ENCODE results near the gene MYD88. TPM values are rescaled to one million over a fixed set of nuclear protein-coding genes. Genes with fewer than 3 reads are reported as not detected.

MYD88 gene
- total and polyA plus RNA-seq, 9 of the 15 experiments (the other 6 are each of a cell fraction or from before 2014, with no cell fraction given), result 3.2 to 47.3 (median 27.6) TPM

GRCh38 chr3:38101811-38102443 is 36.5 kb upstream of the MYD88 start:
- no peak overlapping the region for H3K4me3 ChIP-seq
- no peak for TF ChIP-seq MTA1 (IDR thresholded peaks at IDR 0.05; ENCODE audit: borderline replicate concordance)
- TF ChIP-seq, protein P1, sequence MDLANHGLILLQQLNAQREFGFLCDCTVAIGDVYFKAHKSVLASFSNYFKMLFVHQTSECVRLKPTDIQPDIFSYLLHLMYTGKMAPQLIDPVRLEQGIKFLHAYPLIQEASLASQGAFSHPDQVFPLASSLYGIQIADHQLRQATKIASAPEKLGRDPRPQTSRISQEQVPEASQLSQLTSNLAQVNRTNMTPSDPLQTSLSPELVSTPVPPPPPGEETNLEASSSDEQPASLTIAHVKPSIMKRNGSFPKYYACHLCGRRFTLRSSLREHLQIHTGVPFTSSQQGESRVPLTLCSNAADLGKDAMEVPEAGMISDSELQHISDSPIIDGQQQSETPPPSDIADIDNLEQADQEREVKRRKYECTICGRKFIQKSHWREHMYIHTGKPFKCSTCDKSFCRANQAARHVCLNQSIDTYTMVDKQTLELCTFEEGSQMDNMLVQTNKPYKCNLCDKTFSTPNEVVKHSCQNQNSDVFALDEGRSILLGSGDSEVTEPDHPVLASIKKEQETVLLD (IDR thresholded peaks at IDR 0.05), result no peak
- TF ChIP-seq KDM1A (IDR thresholded peaks at IDR 0.05), result peak; percentile 40 to 55; a peak in 1 of 4 replicates
- peak in 1 of 2 experiments; percentile 56; a peak in 1 of 4 replicates for TF ChIP-seq RCOR1 (IDR thresholded peaks at IDR 0.05; ENCODE audit: borderline replicate concordance in 1 of 2, low read depth in 2 of 2, low read length in 2 of 2)
- TF ChIP-seq GMEB1 (CRISPR knock-in tag; IDR thresholded peaks at IDR 0.05), result no peak
- ChIA-PET CTCF (ENCODE audit: low intra/inter-chr PET ratio) (no interaction called here), POLR2A (interaction anchor here (0.5 kb wide), 1 partner anchor 18 kb away, joined by 3 read pairs; no protein-coding TSS in a partner anchor)
- DNase-seq (ENCODE audit: extremely low read depth in 1 of 4, low spot score in 3 of 4) (no peak), ATAC-seq (no peak; the same call in 2 of the 3 replicates), FAIRE-seq (no peak)
- WGBS (ENCODE audit: insufficient coverage, low coverage, missing lambda C conversion rate), result 2% methylated on average over 6 of the region's 6 CpGs
- H3K4me1 ChIP-seq (replicated peaks in 1 of 2; ENCODE audit: control insufficient read depth in 2 of 2, insufficient read depth in 2 of 2, low read length in 2 of 2), result no peaks in the 10 kb centered on the region
- H3K9me3 ChIP-seq (replicated peaks; ENCODE audit: control insufficient read depth, insufficient read depth, low read depth, low read length), result no peaks in the 10 kb centered on the region
- H3K36me3 ChIP-seq (ENCODE audit: control insufficient read depth, insufficient read depth, low read length), result no peaks in the 10 kb centered on the region
- in situ Hi-C loops (cut with MboI), result no loop called here
- H3K9ac ChIP-seq (ENCODE audit: insufficient read depth in 1 of 2, low read depth in 2 of 2, low read length in 2 of 2), result no peak overlapping the region
- intact Hi-C loops (cut with micrococcal nuclease), result no loop called here
- H3K9me1 ChIP-seq (ENCODE audit: control insufficient read depth, insufficient read depth, low read length), result no peaks in the 10 kb centered on the region
- H3K27me3 ChIP-seq (ENCODE audit: control insufficient read depth in 2 of 2, insufficient read depth in 2 of 2, low read length in 2 of 2), result peaks cover 38 to 42% of the 10 kb centered on the region in 2 experiments
- no peak overlapping the region for H2AFZ ChIP-seq (ENCODE audit: low read depth, low read length)
- no peaks in the 10 kb centered on the region for H3K79me2 ChIP-seq (ENCODE audit: control insufficient read depth, insufficient read depth, low read length)
- BruUV-seq (replicated peaks), result no TSS peak
- H3K27ac ChIP-seq (ENCODE audit: extremely low read depth, low read depth, low read length), result no peak overlapping the region
- H3K4me2 ChIP-seq (ENCODE audit: insufficient read depth, low read length), result no peak overlapping the region
- no peaks in the 10 kb centered on the region for H4K20me1 ChIP-seq (replicated peaks; ENCODE audit: control insufficient read depth, insufficient read depth, low read length)
